Stimulated activated CD4-positive, alpha-beta T cell treated with anti-CD3 and anti-CD28 coated beads, Interleukin-1b, Interleukin-23, amount 100 ng/mL, for 24 hours (primary cell): ENCODE data around the gene ANKRD17.

Experiments used
- DNase-seq, 4 experiments: peaks; one replicate each; pipeline ENCODE4 v3.0.0-alpha.2; 2020; ENCODE audit warnings: low read depth in 4 of 4, low spot score in 1 of 4

Gene ANKRD17

DNA sequence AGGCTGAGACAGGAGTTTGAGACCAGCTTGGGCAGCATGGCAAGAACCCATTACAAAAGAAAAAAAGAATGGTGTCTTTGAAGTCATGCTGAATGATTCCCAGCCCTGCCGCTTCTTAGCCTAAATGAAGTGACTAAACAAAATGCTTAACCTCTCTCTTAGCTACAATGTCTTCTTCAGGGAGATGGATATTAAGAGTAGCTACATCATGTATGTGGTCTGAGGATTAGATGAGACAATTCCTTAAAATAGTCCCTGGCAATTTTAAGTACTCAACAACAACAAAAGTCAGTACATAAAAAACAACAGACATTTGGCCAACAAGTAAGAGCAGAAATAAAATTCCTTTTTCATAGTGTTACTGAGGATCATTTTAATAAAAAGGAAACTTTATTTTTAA, 124.8 kb downstream of the ANKRD17 start:
- DNase-seq = no peak

DNA sequence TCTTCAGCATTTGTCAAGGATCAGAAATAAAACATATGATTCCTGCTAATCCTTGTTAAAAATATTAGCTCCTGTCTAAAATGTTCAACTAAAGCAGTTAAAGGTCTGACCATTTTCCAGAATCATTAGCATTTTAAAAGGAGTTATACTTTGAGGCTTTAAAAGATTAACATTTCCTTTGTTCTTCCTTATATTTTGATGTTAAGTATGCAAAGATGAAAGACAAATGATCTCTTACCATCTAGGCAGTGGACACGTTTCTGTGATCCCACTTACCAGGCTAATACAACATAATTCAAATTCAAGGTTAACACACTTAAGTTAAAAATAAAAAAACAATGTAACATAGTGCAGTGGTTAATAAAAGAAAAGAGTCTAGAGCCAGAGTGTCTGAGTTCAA, 127.3 kb downstream of the ANKRD17 start:
- DNase-seq = no peak

DNA sequence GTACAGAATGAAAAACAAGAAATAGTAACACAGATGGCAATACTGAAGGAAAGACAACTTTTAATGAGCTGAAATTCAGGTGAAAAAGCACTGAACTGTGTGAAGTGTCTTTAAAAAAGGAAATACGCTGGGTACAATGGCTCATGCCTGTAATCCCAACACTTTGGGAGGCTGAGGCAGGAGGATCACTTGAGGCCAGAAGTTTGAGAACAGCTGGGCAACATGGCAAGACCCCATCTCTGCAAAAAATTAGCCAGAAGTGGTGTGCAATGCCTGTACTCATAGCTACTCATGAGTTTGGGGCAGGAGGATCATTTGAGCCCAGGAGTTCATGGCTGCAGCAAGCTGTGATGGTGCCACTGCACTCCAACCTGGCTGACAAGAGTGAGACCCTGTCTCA, 129.3 kb downstream of the ANKRD17 start:
- no peak for DNase-seq

DNA sequence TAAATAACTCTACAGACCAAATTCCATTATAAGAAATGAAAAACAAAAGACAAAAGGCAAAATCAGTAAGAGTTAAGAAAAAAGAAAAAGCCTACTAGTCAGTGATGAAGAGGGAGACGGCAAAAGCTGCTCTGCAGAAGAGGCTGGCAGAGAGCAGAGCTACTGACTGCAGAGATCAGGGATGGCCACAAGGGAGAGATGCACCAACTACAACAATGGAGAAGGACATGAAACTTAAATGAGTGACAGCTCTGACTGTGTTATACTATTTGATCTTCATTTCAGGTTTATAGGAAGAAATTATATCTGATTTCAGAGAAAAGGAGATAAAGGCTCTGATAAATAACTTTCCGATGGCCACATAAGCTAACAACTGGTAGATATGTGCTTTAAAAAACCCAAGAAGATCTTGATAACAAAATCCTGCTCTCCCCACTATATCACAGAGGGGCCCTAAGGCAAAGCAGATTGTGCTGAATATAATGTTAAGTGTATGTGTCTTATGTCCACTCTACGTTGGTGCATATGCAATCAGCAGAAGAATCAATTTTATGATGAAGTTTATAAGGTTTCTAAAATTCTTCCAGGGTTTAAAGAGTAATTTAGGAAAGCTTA, 130.7 kb downstream of the ANKRD17 start:
- DNase-seq = no peak

DNA sequence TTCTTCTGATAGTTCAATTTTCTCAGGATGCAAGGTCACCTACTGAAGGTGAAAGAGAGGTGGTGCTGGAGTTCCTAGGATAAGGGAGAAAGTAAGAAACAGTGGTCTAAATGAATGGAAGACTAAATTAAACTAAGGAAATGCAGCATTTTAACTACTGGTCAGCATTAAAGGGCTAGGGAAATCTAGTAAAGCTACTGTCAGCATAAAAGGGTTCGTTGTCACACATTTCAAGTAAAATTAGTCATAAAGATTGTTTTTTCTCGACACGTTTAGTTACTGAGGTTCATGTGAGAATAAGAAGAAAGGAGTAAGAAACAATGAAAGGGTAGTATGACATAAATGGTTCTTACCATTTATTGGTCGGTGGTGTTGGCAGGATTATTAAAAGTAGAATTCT, 149.1 kb downstream of the ANKRD17 start:
- DNase-seq = no peak

GRCh38 chr4:73104695-73105094, 153.9 kb downstream of the ANKRD17 start:
- DNase-seq = no peak

DNA sequence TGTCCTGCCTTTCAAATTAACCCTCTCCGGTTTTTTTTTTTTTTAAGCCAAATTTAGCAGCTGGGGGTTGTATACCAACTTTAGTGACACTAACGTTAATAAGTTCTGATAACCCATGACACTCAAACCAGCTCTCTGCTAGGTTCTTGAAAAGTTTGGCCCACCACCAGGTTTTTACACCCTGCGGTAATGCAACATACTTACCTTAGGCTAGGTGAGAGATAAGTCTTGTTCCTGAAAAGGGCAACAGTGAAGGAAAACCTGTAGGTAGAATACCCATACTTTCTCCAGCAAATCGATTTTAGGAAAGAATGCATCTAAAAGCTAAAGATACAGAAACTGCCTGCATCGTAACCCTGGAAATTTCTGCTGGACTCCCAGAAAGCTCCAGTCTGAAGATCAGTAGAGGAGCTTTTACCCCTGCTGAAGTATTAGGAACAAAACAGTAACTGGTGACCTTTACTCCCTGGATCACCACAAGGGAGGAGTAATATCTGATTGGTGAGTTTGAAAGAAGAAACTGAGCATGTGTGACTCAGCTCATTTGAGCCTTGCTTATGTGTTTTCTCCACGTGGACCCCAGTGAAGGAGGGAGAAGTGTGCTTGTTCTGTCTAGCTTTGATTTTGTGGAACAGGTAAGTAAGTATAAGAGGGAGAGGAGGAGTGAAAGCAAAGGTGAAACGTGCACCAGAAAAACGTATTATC, 154.6 kb downstream of the ANKRD17 start:
- DNase-seq = no peak

- DNase-seq = no peak
Observed at GRCh38 chr4:73099143-73099542, 159.5 kb downstream of the ANKRD17 start.

GRCh38 chr4:73098713-73099112, 159.9 kb downstream of the ANKRD17 start:
- no peak for DNase-seq

GRCh38 chr4:73098016-73098415, 160.6 kb downstream of the ANKRD17 start:
- no peak for DNase-seq

GRCh38 chr4:73092868-73093267, 165.7 kb downstream of the ANKRD17 start:
- DNase-seq = no peak

- no peak for DNase-seq
Observed at GRCh38 chr4:73090738-73091137, 167.9 kb downstream of the ANKRD17 start.

DNA sequence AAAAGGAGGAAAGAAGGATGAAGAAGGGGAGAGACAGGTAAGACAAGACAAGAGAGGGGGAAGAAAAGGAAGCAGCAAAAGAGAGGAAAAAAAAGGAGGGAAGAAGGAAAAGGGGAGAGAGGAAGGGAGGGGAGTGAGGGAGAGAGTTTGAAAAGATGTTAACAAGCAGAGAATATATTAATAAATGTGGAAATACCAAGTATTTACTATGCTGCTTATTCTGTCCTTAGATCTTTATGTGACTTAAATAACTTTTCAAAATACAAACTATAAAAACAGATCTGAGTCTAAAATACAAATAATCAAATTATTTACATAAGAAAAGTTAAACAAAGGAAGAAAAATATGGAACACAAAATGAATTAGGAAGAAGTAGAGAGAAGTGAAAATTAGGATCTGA, 170.7 kb downstream of the ANKRD17 start:
- DNase-seq = no peak

- DNase-seq = no peak
Observed at GRCh38 chr4:73086095-73086868, 172.3 kb downstream of the ANKRD17 start.

DNA sequence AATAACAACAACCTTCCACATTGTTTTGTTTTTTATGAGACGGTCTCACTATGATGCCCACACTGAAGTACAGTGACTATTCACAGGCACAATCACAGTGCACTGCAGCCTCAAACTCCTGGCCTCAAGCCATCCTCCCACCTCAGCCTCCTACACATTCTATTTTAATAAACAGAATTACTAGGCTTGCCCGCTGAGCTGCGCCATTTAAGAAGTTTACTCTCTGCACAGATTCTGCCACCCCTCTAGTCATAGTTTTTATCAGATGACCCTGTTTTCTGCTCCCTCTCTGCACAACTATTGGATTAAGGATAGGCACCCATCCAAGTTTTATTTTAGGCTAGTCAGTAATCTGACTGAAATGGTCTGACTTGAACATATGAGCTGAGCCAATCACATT, 177.8 kb downstream of the ANKRD17 start:
- no peak for DNase-seq

DNA sequence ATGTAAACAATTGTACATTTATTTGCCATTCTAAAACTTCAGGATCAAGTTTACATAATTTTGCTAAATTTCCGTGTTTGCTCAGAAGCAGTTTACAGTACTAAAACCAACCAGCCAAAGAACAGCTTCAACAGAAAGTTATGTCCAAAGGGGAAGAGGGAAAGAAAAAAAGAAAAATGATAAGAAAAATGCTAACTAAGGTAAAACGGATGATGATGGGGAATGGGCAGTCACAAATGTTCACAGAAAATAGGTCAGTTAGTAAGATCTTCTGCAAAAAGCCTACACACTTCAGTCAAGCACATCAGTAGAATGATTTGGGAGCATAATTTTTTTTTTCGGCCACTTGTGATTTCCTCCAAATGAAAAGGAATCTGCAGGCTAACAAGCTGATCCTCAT, 182.8 kb downstream of the ANKRD17 start:
- no peak for DNase-seq

- DNase-seq = no peak
Observed at GRCh38 chr4:73070074-73070390, 188.6 kb downstream of the ANKRD17 start.

GRCh38 chr4:73069338-73070073, 189.1 kb downstream of the ANKRD17 start, which contains the start of gene COX18:
Gene COX18, minus strand, starts transcription at chr4:73069716. Its CDS starts 67 bp downstream, at chr4:73069649.
- peak; percentile 83 to 93 (median 86) for DNase-seq

DNA sequence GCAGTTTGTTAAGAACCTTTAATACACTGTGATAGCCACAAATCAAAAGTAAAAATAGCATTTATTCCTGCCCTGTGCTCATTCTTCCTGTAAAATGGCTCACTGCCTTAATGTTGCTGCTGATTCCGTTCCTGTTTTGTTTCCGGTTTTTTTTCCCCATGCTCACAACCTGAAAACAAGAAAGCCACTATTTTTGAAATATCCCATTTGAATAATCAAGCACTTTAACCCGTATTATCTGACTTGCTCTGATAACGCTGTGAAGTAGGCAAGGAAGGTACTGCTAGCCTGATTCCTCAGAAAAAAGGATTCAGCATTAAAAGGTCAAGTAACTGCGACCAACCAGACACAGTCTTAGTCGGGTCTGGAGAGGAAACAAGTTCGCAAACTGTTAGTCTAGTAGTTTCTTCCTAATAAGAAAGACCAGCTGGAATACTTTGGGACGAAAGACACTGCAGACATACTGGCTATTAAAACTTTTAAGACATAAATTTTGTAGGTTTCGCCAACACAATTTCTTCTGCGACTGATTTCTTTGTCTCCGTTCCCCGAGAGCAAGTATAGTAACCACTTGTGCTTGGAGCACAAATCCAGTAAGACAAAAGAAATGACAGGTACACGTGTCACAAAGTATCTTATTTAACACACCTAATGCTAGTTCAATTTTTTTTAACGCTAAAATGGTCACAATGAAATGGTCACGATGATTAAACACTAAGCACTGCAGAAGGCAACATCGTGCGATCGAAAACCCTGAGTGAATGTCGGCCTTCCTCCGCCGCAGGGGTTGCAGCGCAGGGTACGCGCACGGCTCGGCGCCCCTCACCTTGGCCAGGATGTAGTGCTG, 189.9 kb downstream of the ANKRD17 start:
- DNase-seq = no peak

DNA sequence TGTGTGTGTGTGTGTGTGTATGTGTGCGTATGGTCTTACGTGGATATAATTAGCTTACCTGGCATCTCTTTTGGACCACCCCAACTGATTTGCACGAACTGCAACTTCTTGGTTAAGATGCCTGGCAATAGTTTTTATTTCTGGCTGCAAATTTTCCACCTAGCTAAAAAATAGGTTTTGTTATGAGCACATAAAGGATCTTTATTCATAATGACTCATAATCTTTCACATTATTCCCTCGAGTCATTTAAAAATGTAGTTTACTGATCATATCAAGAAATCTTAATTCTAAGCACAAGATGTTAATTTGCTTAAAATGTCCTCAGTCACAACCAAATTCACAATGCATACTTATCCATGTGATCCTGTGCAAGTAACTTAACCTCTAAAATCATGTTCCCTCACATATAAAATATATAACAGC, 190.6 kb downstream of the ANKRD17 start:
- DNase-seq = peak in 1 of 4 experiments; percentile 27

DNA sequence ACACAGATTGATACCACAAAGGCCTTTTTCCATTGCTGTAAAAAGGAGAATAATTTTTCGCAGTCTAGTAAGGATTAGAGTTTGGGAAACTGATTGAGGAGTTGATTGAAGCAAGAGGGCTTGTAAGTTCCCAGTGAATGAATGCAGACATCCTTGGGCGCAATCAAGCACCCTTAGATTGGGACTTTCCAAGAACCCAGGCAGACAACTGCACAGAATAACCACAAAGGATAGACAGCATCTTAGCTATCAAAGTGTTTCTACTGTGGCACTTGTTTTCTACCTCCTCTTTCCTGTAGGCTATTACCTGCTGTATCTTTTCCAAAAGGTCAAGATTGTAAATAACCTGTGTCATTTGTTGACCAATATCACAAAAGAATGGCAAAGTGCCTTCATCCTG, 191.7 kb downstream of the ANKRD17 start:
- DNase-seq = no peak
